ENCODE measurements around the gene SNCA.

- TF ChIP-seq CTCF (IDR thresholded peaks at IDR 0.05) (no peak), POLR2A (IDR thresholded peaks at IDR 0.05) (no peak)
Measured at GRCh38 chr4:89767924-89768323, 69.0 kb downstream of the SNCA start.
